LNCAP (cell line): ENCODE data around the gene PTPN1.
A peak's percentile ranks its signal among the peaks of the same experiment; 100 is the strongest.

Experiments
- CTCF ChIP-seq: fragments of 450-650 bp; IDR thresholded peaks from 2 replicates; pipeline ENCODE4 v1.5.1; 2017; ENCODE audit warnings: mild to moderate bottlenecking

The PTPN1 gene

GRCh38 chr20:50577175-50578018 is 67.2 kb downstream of the PTPN1 start:
- no peak for TF ChIP-seq CTCF

- no peak for TF ChIP-seq CTCF
Observed at GRCh38 chr20:50578061-50578777, 68.0 kb downstream of the PTPN1 start.

- TF ChIP-seq CTCF = no peak
Observed at GRCh38 chr20:50578778-50579165, 68.6 kb downstream of the PTPN1 start.

GRCh38 chr20:50579511-50579910 is 69.3 kb downstream of the PTPN1 start:
- no peak for TF ChIP-seq CTCF

- TF ChIP-seq CTCF = peak; percentile 81
Observed at GRCh38 chr20:50580016-50580747, 70.0 kb downstream of the PTPN1 start.

GRCh38 chr20:50580842-50581544 is 70.8 kb downstream of the PTPN1 start:
- TF ChIP-seq CTCF = no peak

- TF ChIP-seq CTCF = no peak
Observed at GRCh38 chr20:50582092-50582491, 71.9 kb downstream of the PTPN1 start.
